Measurements from ENCODE around the gene RUNDC3A.

The RUNDC3A gene

DNA sequence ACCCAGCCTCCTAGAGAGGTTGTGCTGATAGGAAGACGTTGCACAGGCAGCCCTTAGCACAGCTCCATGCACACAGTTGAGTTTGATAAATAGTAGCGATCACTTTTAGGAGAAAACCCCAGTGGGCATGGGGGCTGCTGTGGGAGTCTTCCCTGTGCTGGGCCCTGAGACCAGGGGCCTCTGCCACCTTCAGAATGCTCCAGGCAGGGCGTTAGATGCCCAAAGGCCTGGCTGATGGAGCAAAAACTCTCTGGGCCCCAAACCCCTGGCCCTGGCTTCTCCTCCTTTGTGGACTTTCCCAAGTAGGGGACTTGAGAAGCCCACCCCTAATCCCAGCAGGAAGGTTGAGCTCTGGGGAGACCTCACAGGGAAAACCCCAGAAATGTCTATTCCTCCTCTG, 26.1 kb upstream of the RUNDC3A start:
- no peak for FAIRE-seq

DNA sequence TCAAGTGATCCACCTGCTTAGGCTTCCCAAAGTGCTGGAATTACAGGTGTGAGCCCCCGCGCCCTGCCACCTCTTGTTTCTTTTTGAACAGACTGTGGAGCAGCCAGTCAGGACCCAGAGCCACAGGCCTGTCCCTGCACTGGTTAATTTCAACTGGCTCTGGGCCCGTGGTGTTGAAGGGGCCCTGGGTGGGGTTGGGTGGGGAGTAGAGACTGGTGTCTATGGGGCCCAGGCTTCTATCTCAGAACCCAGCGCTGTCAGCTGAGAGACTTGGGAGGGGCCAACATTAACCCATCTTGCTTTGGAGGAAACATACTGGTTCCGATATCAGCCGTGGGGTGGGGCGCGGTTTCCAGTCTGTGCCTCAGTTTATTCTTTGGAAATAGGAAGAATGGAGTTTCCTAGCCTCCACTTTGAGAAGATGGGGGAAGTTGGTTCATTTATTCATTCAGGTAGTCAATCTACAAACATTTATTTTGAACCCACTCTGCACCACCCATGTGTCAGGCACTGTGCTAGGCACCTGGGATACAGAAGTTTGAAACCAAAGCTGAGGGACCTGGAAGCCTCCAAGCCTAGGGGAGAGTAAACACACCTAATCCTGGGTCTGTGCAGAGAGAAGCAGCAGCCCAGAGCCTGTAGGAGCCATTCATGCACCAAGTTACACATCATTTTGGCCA, 24.9 kb upstream of the RUNDC3A start:
- no peak for FAIRE-seq
- no peak for DNase-seq (ENCODE audit: insufficient read length, low spot score)

More for the DNA sequence above, 26.1 kb upstream of the RUNDC3A start:
- no peak for DNase-seq (ENCODE audit: insufficient read length, low spot score)

DNA sequence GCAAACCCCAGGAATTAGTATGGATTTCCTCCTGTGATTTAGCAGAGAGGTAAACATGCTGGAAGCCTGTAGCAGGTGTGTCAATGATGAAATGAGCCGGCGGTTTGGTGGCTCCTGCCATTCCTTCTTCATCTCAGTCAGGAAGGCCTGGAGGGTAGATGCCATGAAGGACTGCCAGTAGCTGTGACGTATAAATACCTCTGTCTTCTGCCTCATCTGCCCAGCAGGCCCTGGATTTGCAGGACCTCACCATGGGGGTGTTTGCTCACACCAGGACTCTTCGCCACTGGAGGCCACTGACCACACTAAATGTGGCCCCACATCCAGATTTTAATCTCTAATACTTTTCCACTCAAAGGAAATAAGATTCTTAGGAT, 24.4 kb upstream of the RUNDC3A start:
- no peak for FAIRE-seq

DNA sequence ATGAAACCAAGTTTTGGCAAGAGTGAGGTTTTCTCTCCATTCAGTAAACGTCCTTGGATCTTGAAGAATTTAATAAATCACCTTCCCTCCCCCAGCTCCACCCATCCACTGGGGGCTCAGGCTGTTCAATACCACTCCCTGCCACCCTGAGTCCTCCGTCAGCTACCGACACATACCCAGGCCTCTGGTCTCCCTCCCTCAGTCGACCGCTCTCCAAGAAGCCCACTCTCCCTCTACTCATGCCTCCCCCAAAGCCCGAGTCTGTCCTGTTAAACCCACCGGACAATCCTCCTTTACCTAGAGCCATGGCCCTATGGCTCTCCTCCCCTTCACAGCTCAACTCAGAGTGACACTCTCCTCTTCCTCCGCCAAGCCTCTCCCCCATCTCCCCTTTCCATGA, 20.8 kb upstream of the RUNDC3A start:
- no peak for DNase-seq (ENCODE audit: insufficient read length, low spot score)
- FAIRE-seq, result no peak

More for the DNA sequence above, 24.4 kb upstream of the RUNDC3A start:
- no peak for DNase-seq (ENCODE audit: insufficient read length, low spot score)

DNA sequence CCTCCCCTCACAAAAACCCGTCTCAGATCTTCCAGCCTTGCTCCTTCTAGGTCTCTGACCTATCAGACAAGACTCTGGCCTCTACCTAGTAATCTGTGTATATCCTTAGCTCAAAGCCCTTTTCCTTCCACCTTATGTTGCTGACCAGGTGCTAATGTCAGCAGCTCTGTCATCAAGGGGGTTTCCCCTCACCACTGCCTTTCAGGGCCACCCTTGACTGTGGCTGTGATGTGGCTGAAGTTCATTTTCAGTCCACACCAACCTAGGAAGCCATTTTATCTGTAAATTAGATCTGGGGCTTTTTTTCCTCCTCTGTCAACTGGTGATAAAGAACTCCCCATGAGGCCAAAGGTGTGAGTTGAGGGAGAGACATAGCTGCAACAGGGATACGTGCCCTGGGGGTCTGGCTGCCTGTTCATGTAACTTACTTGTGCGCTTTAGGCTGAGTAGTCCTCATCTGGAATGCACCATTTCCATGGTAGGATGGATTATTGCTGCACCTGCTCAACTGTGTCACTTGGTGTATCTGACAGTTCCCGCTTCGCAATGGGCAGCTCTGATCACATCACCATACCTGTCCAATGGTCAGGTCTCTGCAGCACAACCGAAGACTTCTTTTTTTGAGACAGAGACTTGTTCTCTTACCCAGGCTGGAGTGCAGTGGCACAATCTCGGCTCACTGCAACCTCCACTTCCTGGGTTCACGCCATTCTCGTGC, 14.7 kb upstream of the RUNDC3A start:
- FAIRE-seq, result no peak
- DNase-seq (ENCODE audit: insufficient read length, low spot score), result no peak

DNA sequence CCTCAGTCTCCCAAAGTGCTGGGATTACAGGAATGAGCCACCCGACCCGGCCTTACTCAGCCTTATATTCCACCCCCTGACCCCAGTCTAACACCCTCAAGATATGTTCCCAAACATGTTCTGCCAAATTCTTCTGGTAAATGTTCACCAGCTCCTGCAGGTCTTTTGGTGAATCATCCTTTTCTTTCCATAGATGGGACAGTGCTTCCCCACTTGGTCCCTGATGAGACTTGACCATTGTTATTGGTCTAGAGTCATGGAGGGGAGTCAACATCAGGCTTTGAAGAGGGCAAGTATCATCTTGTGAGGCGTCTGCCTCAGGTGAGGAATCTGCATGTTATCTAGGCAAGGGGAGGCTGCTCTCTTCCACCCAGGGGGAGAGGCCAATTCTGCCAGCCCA, 10.4 kb upstream of the RUNDC3A start:
- FAIRE-seq, result no peak
- no peak for DNase-seq (ENCODE audit: insufficient read length, low spot score)

DNA sequence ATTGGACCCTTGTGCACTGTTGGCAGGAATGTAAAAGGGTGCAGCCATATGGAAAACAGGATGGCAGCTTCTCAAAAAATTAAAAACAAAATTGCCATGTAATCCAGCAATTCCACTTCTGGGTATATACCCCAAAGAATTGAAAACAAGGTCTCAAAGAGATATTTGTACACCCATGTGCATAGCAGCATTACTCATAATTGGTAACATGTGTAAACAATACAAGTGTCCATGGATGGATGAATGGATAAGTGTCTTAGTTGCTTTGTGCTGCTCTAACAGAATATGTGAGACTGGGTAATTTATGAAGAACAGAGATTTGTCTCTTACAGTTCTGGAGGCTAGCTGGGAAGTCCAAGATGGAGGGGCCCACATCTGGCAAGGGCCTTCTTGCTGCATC, 3.8 kb upstream of the RUNDC3A start:
- DNase-seq (ENCODE audit: insufficient read length, low spot score) (no peak), FAIRE-seq (no peak)

DNA sequence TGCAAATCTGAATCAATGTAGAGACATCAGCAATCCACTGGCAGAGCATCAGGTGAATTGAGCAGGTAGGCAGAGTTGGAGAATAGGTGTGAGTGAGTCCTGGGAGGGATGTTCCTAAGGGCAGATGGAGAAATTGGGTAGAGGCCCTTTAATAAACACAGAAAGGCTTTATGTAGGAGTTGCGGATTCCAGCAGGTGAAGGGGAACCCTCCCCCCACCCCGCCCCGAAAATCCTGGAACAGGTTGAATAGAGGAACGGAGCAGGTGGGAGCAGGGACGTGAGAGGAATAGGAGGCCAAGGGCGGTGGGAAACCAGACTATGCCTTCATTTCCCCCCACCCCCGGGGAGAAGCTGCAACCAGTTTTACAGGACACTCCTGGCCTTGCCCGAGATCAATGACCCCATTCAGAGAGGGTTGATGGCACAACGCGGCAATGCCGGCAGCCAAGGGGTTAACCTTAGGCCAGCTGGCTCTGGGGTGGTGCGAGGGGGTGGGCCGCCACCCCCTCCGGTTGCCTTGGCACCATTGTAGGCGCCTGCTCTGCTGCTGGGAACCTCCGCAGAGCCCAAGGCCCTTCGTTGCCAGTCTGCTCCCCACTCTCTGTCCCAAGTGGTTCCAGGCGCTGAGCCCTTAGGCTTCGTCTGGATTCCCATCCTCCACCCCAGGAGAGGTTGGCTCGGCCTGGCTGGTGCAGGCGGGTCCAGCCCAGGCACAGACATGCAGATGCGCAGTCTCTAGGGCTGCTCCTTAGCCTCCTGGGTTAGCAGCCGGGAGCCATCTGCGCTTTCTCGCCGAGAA, 814 bp upstream of the RUNDC3A start:
- FAIRE-seq (no peak), DNase-seq (ENCODE audit: insufficient read length, low spot score) (no peak)

DNA sequence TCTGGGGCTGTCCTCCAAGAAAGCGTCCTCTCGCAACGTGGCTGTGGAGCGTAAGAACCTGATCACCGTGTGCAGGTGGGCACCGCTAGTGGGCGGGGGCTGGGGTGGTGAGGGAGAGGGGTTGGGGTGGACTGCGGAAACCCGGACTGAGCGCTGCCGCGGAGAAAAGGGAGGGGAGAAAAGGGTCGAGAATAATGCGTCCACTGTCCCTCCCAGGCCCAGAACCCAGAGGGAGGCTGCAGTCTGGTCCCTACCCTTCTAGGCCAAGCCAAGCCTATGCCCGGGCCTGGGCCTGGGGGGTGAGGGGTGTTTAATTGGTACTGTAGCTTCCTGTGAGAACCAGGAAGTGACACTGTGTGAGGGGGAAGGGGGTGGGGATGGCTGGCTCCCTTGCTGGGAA, 464 bp downstream of the RUNDC3A start:
- FAIRE-seq (no peak), DNase-seq (ENCODE audit: insufficient read length, low spot score) (no peak)

DNA sequence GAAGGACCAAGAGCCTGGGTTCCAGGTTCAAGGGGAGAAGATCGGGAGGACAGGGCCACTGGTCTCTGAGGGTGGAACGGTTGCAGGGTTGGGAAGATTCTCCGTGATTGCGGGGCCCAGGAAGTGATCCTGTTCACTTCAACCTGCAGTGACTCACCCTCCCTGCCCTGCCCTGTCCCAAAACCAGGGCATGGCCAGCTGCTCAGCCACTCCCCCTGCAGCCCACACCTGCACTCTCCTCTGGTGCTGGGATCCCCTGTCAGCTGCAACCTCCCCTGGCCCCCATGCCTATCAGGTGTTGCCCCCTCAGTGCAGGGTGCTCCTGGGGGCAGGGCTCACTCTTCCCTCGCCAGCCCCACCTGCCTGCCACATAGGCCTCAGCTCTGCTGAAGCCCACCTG, 1.1 kb downstream of the RUNDC3A start:
- no peak for FAIRE-seq
- no peak for DNase-seq (ENCODE audit: insufficient read length, low spot score)

DNA sequence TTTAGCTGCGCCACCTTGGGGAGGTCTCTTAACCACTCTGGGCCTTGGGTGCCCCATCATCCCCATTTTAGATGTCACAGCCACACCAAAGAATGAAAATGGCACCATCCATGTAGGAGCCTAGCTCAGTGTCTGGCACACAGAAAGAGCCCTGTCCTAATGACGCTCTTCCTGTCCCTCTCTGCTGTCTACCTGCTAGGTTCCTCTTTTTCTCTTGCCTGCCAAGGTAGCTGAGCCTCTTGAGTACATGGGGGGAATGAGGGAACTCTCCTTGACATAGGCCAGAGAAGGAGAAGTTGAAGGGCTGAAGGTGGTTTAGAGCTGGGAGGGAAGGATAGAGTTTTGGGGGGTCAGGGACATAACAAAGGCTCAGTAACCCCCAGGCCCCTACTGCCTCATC, 1.8 kb downstream of the RUNDC3A start:
- no peak for DNase-seq (ENCODE audit: insufficient read length, low spot score)
- FAIRE-seq, result no peak

DNA sequence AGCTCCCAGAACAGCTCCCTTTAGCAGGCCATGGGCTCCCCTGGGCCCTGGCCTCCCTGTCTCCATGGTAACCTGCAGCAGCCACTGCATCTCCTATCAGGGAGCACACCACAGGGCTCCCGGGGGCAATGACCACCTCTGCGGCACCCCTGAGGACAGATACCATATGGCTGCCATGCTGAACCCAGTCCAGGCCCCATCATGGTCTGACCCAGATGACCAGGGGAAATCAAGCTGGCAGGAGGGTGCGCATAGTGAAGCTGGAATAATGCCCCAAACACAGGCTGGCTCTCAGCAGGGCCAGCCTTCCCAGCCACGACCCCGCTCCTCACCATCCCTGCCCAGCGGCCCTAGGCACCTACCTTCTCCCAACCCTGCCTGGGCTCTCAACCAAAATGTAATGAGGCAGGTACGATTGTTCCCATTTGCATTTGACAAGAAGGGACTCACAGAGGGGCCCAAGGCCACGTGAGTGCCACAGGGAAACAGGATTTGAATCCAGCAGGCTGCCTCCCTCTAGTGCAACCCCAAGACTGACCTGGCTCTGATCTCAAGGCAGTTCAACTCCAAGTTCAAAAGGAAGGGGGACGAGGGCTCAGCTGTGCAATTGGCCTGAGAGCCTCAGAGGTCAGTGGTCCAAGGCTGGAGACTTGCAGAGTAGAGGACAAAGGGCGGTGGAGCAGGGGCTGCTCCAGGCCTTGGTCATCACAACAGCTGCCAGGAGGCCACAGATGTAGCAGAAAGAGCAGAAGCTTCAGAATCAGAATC, 2.4 kb downstream of the RUNDC3A start:
- FAIRE-seq (no peak), DNase-seq (ENCODE audit: insufficient read length, low spot score) (no peak)

DNA sequence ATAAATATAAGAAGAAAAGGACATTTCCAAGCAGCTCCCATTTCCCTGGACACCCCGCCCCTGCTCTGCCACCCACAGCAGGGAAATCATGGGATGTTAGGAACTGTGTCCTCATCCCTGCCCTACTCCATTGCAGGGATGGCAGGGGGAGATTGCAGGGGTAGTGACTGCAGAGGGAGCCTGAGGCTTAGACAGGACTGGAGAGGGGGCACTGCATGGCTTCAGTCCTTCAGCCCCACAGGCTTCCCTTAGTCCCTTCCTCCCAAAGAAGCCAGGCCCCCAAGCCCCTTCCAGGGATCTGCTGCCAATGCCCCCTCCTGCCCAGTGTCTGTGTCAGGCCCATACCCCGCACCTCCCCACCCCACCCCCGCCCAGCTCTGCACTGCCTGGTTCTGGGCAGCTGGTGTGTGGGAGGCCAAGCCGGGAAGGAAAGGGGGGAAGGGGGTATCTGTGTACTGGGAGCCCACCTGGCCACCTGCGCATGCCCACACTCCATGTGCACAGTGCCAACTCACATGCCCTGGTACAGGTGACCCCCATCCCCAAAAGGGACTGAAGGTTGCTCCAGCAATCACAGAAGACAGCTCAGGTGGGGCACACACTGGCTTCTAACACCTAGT, 3.3 kb downstream of the RUNDC3A start:
- FAIRE-seq, result no peak
- DNase-seq (ENCODE audit: insufficient read length, low spot score), result no peak

DNA sequence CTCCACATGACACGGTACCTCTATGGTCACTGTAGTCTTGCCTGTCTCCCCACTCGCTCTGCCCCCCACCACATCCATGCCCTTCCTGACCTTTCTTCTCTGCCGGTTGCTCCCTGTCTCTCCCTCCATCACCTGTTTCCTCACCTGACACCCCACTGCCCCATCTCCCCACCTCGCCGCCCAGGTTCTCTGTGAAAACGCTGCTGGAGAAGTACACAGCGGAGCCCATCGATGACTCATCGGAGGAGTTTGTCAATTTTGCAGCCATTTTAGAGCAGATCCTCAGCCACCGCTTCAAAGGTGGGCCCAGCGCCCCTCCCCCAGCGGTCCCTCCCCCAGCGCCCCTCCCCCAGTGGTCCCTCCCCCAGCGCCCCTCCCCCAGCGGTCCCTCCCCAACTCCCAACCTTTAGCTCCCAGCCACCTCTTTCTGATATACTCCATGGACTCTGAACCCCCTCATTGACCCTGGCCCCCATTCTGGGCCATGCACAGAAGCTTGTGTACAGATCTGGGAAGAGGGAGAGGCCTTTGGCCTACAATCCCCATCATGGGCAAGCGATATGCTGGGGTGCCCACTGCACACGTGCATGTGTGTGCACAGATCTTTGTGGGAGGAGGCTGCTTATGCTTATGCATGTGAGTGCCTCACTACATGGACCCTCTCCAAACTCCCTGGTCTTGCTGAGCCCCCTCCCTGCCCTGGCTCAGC, 4.1 kb downstream of the RUNDC3A start:
- DNase-seq (ENCODE audit: insufficient read length, low spot score) (no peak), FAIRE-seq (no peak)

DNA sequence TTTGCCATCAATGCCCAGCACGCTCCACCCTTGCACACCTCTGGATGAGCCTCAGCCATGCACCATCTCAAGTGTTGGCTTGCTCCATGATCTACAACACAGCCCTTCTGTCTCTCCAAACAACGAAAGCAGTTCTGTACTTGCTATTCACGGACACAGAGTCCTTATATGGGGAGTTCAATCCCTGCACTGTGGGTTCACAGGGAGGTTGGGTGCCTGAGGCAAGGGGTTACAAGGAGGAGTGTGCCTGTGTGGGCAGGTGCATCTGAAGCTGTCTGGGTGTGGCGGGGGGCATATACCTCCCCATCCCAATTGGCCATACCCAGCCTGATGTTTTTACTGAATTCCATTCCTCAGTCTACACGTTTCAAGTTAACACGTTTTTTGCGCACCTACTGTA, 5.6 kb downstream of the RUNDC3A start:
- FAIRE-seq (no peak), DNase-seq (ENCODE audit: insufficient read length, low spot score) (no peak)

DNA sequence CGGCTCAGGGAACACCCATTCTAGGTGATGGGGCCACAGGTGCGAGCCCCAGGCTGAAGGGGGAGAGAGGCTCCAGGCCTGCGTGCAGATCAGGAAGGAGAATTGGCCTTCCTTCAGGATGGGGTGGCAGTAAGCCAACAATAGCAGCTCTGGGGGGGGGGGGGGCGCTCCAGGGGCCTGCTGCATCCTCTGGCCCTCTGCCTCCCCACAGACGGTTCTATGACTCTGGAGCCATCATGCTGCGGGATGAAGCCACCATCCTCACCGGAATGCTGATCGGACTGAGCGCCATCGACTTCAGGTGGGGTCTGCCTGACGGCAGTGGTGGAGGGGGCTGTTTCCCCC, 6.1 kb downstream of the RUNDC3A start:
- no peak for DNase-seq (ENCODE audit: insufficient read length, low spot score)

DNA sequence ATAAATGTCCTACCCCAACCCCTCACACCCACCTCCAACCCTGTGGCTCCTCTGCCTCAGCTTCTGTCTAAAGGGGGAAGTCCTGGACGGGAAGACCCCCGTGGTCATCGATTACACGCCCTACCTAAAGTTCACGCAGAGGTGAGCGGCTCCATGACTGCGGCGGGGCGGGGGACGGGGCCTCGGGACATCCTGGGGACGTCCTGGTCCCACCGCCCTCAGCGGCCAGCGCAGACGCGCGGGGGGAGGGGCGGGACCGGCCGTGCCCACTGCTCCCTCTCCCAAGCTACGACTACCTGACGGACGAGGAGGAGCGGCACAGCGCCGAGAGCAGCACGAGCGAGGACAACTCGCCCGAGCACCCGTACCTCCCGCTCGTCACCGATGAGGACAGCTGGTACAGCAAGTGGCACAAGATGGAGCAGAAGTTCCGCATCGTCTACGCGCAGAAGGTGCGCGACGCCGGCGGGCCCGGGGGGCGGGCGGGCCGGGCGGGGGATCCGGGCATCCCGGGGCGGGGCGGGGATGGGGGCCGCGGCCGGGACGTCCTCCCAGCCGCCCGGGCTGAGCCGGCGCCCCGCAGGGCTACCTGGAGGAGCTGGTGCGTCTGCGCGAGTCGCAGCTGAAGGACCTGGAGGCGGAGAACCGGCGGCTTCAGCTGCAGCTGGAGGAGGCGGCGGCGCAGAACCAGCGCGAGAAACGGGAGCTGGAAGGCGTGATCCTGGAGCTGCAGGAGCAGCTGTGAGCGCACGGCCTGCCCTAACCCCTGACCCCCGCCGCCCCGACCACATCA, 6.7 kb downstream of the RUNDC3A start:
- FAIRE-seq (no peak), DNase-seq (ENCODE audit: insufficient read length, low spot score) (peak; percentile 58)

More for the DNA sequence above, 6.1 kb downstream of the RUNDC3A start:
- no peak for FAIRE-seq

DNA sequence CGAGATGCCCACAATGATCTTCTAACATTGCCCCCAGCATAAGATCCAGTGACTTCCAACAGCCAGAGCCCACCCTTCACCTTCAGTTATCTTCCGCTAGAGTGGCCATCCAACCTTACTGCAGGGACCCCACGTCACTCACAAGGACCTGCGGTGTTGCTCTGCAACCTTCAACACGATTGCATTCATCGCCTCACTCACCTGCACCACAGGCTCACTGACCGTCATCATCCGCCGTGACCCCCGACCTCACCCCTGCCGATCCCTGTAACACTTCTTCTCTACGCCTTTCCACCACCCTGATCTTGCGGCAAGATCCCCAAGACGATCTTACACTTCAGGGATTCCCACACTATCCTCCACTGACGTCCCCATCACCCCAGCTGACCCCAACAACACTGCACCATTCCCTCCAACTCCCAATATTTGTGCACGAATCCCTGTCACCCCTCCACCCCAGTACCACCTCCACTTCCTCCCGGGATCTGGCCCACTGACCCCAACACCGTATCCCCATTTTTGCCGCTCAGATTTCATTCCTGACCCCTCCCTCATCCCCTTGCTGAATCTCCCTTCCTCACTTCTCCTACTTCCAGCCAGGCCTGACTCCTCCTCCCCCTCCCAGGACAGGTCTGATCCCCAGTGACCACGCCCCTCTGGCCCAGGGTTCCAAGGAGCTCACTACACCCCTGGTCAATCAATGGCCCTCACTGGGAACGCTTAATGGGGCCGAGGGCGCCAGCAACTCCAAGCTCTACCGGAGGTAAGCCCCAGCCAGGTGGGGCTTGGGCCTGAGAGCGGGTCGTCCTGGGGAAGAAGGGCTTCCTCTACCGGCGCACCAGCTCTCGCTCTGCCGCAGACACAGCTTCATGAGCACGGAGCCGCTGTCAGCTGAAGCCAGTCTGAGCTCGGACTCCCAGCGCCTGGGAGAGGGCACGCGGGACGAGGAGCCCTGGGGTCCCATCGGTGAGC, 7.6 kb downstream of the RUNDC3A start:
- DNase-seq (ENCODE audit: insufficient read length, low spot score), result peak; percentile 19
- FAIRE-seq, result no peak

Measured in GM19239 (cell line).